ENCODE data around the gene TULP1.
"Not testable (repeated sequence)": the region's sequence is repeated elsewhere in the genome, so short reads cannot be mapped to it uniquely, and the experiment has no call there.

TULP1 gene

GRCh38 chr6:35543459-35544193 is 30.9 kb upstream of the TULP1 start:
- H3K27me3 ChIP-seq (ENCODE audit: insufficient read depth, low read length, poor library complexity): no peaks in the 10 kb centered on the region
- DNase-seq (no peak), ATAC-seq (ENCODE audit: insufficient read depth, low read depth) (no peak)
- H2AFZ ChIP-seq (ENCODE audit: low read depth, low read length): peak overlapping the region; percentile 14; the same call in 1 of the 2 replicates
- H3K4me1 ChIP-seq (ENCODE audit: insufficient read depth, low read length): no peaks in the 10 kb centered on the region
- H3K9me3 ChIP-seq (ENCODE audit: insufficient read depth, low read length, severe bottlenecking): no peaks in the 10 kb centered on the region
- no peak overlapping the region for H3K9ac ChIP-seq (ENCODE audit: low read depth, low read length)
- TF ChIP-seq, protein P1, sequence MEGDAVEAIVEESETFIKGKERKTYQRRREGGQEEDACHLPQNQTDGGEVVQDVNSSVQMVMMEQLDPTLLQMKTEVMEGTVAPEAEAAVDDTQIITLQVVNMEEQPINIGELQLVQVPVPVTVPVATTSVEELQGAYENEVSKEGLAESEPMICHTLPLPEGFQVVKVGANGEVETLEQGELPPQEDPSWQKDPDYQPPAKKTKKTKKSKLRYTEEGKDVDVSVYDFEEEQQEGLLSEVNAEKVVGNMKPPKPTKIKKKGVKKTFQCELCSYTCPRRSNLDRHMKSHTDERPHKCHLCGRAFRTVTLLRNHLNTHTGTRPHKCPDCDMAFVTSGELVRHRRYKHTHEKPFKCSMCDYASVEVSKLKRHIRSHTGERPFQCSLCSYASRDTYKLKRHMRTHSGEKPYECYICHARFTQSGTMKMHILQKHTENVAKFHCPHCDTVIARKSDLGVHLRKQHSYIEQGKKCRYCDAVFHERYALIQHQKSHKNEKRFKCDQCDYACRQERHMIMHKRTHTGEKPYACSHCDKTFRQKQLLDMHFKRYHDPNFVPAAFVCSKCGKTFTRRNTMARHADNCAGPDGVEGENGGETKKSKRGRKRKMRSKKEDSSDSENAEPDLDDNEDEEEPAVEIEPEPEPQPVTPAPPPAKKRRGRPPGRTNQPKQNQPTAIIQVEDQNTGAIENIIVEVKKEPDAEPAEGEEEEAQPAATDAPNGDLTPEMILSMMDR (IDR thresholded peaks at IDR 0.05; ENCODE audit: borderline replicate concordance, extremely low read depth, low read length, poor library complexity, severe bottlenecking): no peak
- TF ChIP-seq EZH2 (IDR thresholded peaks at IDR 0.05; ENCODE audit: borderline replicate concordance, low read depth, low read length, severe bottlenecking): no peak
- no peaks in the 10 kb centered on the region for H3K36me3 ChIP-seq (ENCODE audit: insufficient read depth, low read length)
- no peaks in the 10 kb centered on the region for H4K20me1 ChIP-seq (ENCODE audit: insufficient read depth, low read length)
- no peak overlapping the region for H3K4me3 ChIP-seq (ENCODE audit: low read depth in 1 of 2, low read length in 2 of 2)
- H3K4me2 ChIP-seq (ENCODE audit: insufficient read depth, low read length): no peak overlapping the region
- H3K27ac ChIP-seq (ENCODE audit: low read length): no peak overlapping the region
- H3K79me2 ChIP-seq (ENCODE audit: insufficient read depth, low read length): no peaks in the 10 kb centered on the region

DNA sequence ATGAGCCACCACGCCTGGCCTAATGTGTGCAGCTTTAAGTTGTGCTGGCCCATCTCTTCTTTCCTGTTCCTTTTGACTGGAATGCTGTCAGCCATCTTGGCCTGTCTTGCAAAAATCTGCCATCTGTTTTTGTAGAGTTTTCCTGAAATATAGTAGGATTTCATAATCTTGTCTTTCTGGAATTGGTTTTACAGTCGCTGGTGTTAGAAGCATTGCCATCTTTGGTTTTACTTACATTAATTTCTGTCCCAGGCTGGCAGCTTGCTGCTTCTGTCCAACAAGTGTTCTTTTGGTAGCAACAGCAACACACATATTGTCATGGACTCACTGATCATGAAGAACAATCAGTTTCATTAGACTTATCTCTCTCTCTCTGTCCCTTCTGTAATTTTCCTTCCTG is 29.1 kb upstream of the TULP1 start:
- Histone ChIP-seq H3K4me2 (ENCODE audit: insufficient read depth, low read length) (no peak overlapping the region), H3K9me3 (ENCODE audit: insufficient read depth, low read length, severe bottlenecking) (no peaks in the 10 kb centered on the region), H3K79me2 (ENCODE audit: insufficient read depth, low read length) (no peaks in the 10 kb centered on the region), H4K20me1 (ENCODE audit: insufficient read depth, low read length) (no peaks in the 10 kb centered on the region), H3K4me3 (ENCODE audit: low read depth in 1 of 2, low read length in 2 of 2) (no peak overlapping the region), H3K27me3 (ENCODE audit: insufficient read depth, low read length, poor library complexity) (no peaks in the 10 kb centered on the region), H2AFZ (ENCODE audit: low read depth, low read length) (no peak overlapping the region), H3K9ac (ENCODE audit: low read depth, low read length) (no peak overlapping the region), H3K4me1 (ENCODE audit: insufficient read depth, low read length) (no peaks in the 10 kb centered on the region), H3K36me3 (ENCODE audit: insufficient read depth, low read length) (no peaks in the 10 kb centered on the region), H3K27ac (ENCODE audit: low read length) (no peak overlapping the region)
- ATAC-seq (ENCODE audit: insufficient read depth, low read depth) (no peak), DNase-seq (no peak)
- TF ChIP-seq EZH2 (IDR thresholded peaks at IDR 0.05; ENCODE audit: borderline replicate concordance, low read depth, low read length, severe bottlenecking): no peak
- TF ChIP-seq, protein P1 (IDR thresholded peaks at IDR 0.05; ENCODE audit: borderline replicate concordance, extremely low read depth, low read length, poor library complexity, severe bottlenecking): no peak

GRCh38 chr6:35539223-35539622 is 26.5 kb upstream of the TULP1 start:
- Histone ChIP-seq H3K4me2 (ENCODE audit: insufficient read depth, low read length) (no peak overlapping the region), H3K9me3 (ENCODE audit: insufficient read depth, low read length, severe bottlenecking) (no peaks in the 10 kb centered on the region), H3K79me2 (ENCODE audit: insufficient read depth, low read length) (no peaks in the 10 kb centered on the region), H3K9ac (ENCODE audit: low read depth, low read length) (no peak overlapping the region), H3K27ac (ENCODE audit: low read length) (no peak overlapping the region), H4K20me1 (ENCODE audit: insufficient read depth, low read length) (peaks cover 2% of the 10 kb centered on the region; the same call in 1 of the 2 replicates), H3K27me3 (ENCODE audit: insufficient read depth, low read length, poor library complexity) (peaks cover 3% of the 10 kb centered on the region), H3K36me3 (ENCODE audit: insufficient read depth, low read length) (no peaks in the 10 kb centered on the region), H3K4me3 (ENCODE audit: low read depth in 1 of 2, low read length in 2 of 2) (no peak overlapping the region), H2AFZ (ENCODE audit: low read depth, low read length) (no peak overlapping the region), H3K4me1 (ENCODE audit: insufficient read depth, low read length) (peaks cover 12% of the 10 kb centered on the region)
- DNase-seq (no peak), ATAC-seq (ENCODE audit: insufficient read depth, low read depth) (no peak)
- TF ChIP-seq, protein P1 (IDR thresholded peaks at IDR 0.05; ENCODE audit: borderline replicate concordance, extremely low read depth, low read length, poor library complexity, severe bottlenecking): no peak
- TF ChIP-seq EZH2 (IDR thresholded peaks at IDR 0.05; ENCODE audit: borderline replicate concordance, low read depth, low read length, severe bottlenecking): no peak

- not testable (repeated sequence) for H3K27me3 ChIP-seq (ENCODE audit: insufficient read depth, low read length, poor library complexity); H3K9me3 ChIP-seq (ENCODE audit: insufficient read depth, low read length, severe bottlenecking); ATAC-seq (ENCODE audit: insufficient read depth, low read depth); H2AFZ ChIP-seq (ENCODE audit: low read depth, low read length); H3K36me3 ChIP-seq (ENCODE audit: insufficient read depth, low read length); H3K79me2 ChIP-seq (ENCODE audit: insufficient read depth, low read length); DNase-seq; H3K4me2 ChIP-seq (ENCODE audit: insufficient read depth, low read length); H3K27ac ChIP-seq (ENCODE audit: low read length); H3K9ac ChIP-seq (ENCODE audit: low read depth, low read length); H4K20me1 ChIP-seq (ENCODE audit: insufficient read depth, low read length); H3K4me3 ChIP-seq (ENCODE audit: low read depth in 1 of 2, low read length in 2 of 2)
- H3K4me1 ChIP-seq (ENCODE audit: insufficient read depth, low read length): peaks cover 20% of the 10 kb centered on the region
These were observed 23.2 kb upstream of the TULP1 start for GRCh38 chr6:35535847-35536246.

All from DND-41 (cell line).